ENCODE results near the gene ETS1.

The ETS1 gene

DNA sequence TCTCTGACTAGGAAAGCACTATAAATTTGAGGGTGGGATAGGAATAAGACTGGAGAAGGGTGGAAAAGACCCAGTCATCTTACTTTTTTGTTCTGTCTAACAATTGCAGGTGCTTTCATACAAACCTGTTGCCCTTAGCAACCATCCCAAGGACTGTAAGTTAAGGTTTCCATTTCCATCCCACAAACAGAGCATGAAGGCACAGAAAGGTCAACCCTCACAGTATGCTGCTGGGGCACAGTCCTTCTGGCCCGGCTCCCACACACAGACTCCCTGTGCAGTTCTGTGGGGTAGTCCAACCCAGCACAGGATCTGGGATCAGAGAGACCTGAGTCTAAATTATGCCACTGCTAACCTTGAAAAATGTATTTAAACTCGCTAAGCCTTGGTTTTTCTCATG is 38.4 kb upstream of the ETS1 start:
- Histone ChIP-seq H3K9me3 (ENCODE audit: low read length) (no peaks in the 10 kb centered on the region), H3K4me3 (ENCODE audit: low read depth in 1 of 2, low read length in 2 of 2) (no peak overlapping the region), H3K4me1 (ENCODE audit: insufficient read depth, low read length) (no peaks in the 10 kb centered on the region), H3K36me3 (ENCODE audit: insufficient read depth, low read length) (no peaks in the 10 kb centered on the region), H3K9ac (ENCODE audit: low read length) (no peak overlapping the region), H3K27me3 (ENCODE audit: control insufficient read depth in 1 of 2, insufficient read depth in 2 of 2, low read length in 2 of 2) (no peaks in the 10 kb centered on the region), H3K27ac (ENCODE audit: low read depth, low read length) (no peak overlapping the region)

DNA sequence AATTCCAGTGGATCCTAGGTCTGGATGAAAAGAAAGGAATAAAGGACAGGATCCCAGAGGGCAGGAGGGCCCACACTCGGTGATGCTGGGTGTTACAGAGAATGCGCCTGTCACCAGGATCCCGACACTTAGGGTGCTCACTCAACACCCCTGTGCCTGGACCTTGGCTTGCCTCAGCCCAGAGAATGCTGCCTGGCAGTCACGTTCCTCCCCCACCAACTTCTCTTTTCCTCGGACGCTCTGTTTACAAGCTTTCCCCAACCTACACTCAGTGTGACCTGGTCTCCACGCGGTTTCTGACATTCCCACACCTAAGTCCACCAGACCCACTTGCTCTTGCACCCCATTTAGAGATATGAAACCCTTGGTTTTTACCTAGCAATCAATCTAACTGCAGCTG is 38.0 kb upstream of the ETS1 start:
- H3K9me3 ChIP-seq (ENCODE audit: low read length), result no peaks in the 10 kb centered on the region
- H3K27ac ChIP-seq (ENCODE audit: low read depth, low read length), result no peak overlapping the region
- no peak overlapping the region for H3K4me3 ChIP-seq (ENCODE audit: low read depth in 1 of 2, low read length in 2 of 2)
- H3K4me1 ChIP-seq (ENCODE audit: insufficient read depth, low read length), result no peaks in the 10 kb centered on the region
- no peak overlapping the region for H3K9ac ChIP-seq (ENCODE audit: low read length)
- H3K36me3 ChIP-seq (ENCODE audit: insufficient read depth, low read length), result no peaks in the 10 kb centered on the region
- H3K27me3 ChIP-seq (ENCODE audit: control insufficient read depth in 1 of 2, insufficient read depth in 2 of 2, low read length in 2 of 2), result no peaks in the 10 kb centered on the region

DNA sequence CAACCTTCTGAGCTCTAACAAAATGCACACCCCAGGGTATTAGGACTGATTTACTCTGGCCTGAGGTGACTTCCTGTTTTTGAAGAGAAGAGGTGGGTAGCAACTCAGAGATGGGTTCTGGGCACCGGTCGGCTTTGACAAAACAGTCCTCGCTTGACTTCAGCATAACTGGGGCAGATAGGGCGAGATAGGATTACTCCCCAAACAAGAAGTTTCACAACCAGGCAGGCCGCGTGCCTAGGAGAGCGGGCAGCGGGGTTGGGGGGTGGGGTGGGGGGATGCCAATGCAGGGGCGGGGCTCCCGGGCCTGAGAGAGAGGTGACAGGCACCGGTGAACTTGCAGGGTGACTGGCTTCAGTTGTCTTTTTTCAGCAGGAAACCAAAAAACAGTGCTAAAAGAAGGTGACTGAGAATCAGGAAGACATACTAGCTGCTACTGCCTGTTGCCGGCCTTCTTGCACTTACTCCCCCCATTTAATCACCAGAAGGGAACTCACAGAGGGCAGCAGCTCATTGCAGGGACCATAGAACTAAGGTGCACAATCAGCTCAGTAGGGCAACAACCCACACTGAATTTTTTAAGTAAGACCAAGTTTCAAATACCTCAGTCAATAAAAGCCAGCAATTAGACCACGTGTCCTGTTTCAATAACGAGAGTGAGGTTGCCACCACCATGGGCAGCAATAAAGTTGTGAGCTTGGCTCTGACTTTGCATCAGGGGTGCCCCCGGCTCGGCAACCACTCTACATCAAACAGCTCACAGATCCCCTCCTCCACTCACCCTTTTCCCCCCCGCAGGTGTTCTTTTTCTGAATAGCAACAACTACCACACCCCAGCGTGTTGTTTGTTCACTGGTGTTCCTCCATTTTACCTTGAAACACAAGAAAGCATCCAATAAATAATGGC is 37.2 kb upstream of the ETS1 start:
- Histone ChIP-seq H3K27me3 (ENCODE audit: control insufficient read depth in 1 of 2, insufficient read depth in 2 of 2, low read length in 2 of 2) (no peaks in the 10 kb centered on the region), H3K4me3 (ENCODE audit: low read depth in 1 of 2, low read length in 2 of 2) (no peak overlapping the region), H3K9ac (ENCODE audit: low read length) (no peak overlapping the region), H3K36me3 (ENCODE audit: insufficient read depth, low read length) (no peaks in the 10 kb centered on the region), H3K27ac (ENCODE audit: low read depth, low read length) (no peak overlapping the region), H3K9me3 (ENCODE audit: low read length) (no peaks in the 10 kb centered on the region), H3K4me1 (ENCODE audit: insufficient read depth, low read length) (no peaks in the 10 kb centered on the region)

DNA sequence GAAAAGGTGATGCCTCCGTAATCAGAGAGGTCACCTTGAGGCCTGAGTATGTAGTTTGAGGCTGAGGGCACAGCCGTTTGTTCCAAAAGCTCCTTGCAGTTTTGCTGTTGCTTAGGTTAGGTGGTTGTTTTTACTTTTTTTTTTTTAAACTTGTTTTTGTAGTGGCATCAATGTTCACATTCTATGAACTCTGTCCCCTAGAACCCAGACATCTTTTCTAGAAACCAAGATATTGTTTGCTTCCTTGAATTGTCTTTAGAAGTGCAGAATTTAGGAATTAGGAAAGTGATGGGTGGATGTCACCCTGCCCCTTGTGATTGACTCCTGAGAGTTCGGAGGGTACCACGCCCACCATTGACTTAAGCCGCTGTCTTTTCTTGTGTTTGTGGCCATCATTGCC is 35.7 kb upstream of the ETS1 start:
- H3K4me1 ChIP-seq (ENCODE audit: insufficient read depth, low read length), result no peaks in the 10 kb centered on the region
- no peak overlapping the region for H3K4me3 ChIP-seq (ENCODE audit: low read depth in 1 of 2, low read length in 2 of 2)
- H3K36me3 ChIP-seq (ENCODE audit: insufficient read depth, low read length), result no peaks in the 10 kb centered on the region
- H3K9ac ChIP-seq (ENCODE audit: low read length), result no peak overlapping the region
- no peak overlapping the region for H3K27ac ChIP-seq (ENCODE audit: low read depth, low read length)
- H3K9me3 ChIP-seq (ENCODE audit: low read length), result no peaks in the 10 kb centered on the region
- no peaks in the 10 kb centered on the region for H3K27me3 ChIP-seq (ENCODE audit: control insufficient read depth in 1 of 2, insufficient read depth in 2 of 2, low read length in 2 of 2)

DNA sequence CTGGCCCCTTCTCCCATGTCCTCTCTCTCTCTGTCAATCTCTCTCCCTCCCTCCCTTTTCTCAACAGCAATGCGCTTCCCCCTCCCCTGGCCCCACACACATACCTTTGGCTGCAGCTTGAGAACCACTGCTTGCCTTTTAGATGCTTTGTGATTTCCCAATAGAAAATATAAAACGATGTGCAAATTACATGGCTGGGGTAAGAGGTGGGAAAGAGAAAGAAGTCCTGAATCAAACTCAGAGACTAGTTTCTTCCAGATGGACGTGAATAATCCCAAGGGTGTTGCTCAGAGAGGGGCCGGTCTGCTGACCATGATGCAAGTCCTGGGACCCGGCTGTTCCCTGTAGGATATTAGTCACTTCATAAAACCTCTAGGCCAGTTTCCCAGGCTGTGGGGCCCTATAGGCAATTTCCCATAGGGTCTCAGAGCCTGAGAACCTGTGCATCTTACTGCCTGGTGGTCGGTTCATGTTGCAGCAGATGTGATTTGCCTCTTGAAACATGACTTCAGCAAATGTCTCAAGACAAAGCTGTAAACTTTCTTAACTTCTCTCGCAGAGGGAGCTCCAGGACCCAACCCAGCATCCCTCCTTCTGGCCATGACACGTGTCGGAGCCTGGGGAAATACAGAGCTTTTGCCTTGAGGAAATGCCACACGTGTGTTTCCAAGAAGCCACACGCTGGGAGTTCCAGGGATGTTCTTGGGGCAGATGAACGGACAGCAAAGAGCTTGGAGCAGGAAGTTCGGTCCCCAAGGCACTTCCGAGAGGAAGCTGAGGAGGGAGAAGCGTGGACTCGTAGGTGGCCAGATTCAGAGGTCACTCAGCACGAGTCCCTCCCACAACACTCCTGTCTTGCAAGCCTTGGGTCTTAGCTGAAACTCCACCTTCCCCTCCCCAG is 34.5 kb upstream of the ETS1 start:
- H3K36me3 ChIP-seq (ENCODE audit: insufficient read depth, low read length), result no peaks in the 10 kb centered on the region
- H3K4me1 ChIP-seq (ENCODE audit: insufficient read depth, low read length), result peaks cover 5% of the 10 kb centered on the region
- H3K27me3 ChIP-seq (ENCODE audit: control insufficient read depth in 1 of 2, insufficient read depth in 2 of 2, low read length in 2 of 2), result no peaks in the 10 kb centered on the region
- H3K9ac ChIP-seq (ENCODE audit: low read length), result no peak overlapping the region
- no peaks in the 10 kb centered on the region for H3K9me3 ChIP-seq (ENCODE audit: low read length)
- no peak overlapping the region for H3K4me3 ChIP-seq (ENCODE audit: low read depth in 1 of 2, low read length in 2 of 2)
- no peak overlapping the region for H3K27ac ChIP-seq (ENCODE audit: low read depth, low read length)

DNA sequence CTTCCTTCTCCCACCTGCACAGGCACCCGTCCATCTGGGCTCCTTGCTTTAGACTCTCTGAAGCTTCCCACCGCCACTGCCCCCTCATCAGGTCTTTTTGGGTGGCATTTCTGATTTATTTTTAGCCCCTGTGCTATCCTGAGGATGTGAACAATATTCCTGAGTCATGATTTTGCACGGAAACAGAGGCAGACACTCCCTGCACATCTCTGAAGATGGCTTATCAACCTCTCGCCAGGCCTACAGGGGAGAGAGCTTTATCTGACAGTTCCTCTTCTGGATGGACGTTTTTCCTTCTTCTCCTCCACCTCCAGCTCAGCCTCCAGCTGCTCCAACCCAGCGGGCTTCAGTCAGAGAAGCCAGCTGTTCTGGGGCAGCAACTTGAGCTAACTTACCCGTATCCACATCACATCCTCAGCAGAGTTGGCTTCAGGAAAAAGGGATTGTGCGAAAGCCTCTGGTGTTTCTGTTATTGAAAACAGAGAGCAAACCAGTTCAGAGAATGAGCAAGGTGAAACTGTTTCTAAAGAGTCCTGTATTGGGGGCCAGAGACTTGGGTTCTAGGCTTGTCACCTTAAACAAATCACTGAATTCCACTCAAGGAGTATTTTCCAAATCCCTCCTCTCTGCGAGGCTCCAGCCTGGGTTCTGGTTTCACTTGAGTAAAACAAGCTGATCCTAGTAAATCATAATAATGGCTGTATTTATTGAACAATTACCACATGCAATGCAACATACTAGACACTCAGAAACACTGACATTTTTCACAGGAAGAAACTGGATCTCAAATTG is 33.1 kb upstream of the ETS1 start:
- H3K27me3 ChIP-seq (ENCODE audit: control insufficient read depth in 1 of 2, insufficient read depth in 2 of 2, low read length in 2 of 2), result no peaks in the 10 kb centered on the region
- H3K4me3 ChIP-seq (ENCODE audit: low read depth in 1 of 2, low read length in 2 of 2), result no peak overlapping the region
- H3K9ac ChIP-seq (ENCODE audit: low read length), result no peak overlapping the region
- peaks cover 15% of the 10 kb centered on the region for H3K4me1 ChIP-seq (ENCODE audit: insufficient read depth, low read length)
- no peaks in the 10 kb centered on the region for H3K9me3 ChIP-seq (ENCODE audit: low read length)
- H3K36me3 ChIP-seq (ENCODE audit: insufficient read depth, low read length), result no peaks in the 10 kb centered on the region
- no peak overlapping the region for H3K27ac ChIP-seq (ENCODE audit: low read depth, low read length)

DNA sequence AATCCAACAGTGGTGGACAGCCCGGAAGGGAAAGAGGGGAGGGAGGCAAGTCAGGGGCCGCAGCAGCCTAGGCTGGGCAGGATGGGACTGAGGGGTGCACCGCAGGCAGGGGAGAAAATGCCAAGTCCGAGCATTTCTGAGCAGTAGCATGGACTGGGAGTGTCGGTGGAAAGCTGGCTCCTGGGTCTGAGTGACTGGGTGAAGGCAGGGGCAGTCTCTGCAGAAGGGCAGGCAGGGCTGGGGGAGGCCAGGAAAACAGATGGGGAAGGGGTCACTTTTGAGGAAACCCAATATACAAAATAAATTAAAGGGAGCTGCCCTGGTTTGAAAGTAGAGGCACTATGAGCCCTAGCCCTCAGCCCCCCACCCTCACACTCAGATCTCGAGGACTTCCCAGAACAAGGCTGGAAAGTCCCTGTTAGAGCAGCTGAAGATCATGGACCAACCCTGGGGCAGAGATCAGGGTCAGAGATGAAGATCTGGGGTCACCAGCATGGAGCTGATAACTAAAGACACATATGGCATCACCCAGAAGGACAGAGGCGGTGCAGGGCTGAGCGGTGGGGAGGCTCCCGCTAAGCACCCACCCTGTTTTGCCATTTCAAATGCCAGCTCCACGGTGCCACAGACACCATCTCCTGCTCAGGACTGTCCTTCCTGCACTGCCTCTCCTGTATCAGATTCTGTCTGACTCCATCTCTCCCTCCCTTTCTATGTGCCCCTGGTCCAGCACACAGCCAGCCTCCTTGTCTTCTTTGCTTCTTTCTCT is 32.4 kb upstream of the ETS1 start:
- Histone ChIP-seq H3K4me1 (ENCODE audit: insufficient read depth, low read length) (peaks cover 15% of the 10 kb centered on the region), H3K27ac (ENCODE audit: low read depth, low read length) (no peak overlapping the region), H3K27me3 (ENCODE audit: control insufficient read depth in 1 of 2, insufficient read depth in 2 of 2, low read length in 2 of 2) (no peaks in the 10 kb centered on the region)

DNA sequence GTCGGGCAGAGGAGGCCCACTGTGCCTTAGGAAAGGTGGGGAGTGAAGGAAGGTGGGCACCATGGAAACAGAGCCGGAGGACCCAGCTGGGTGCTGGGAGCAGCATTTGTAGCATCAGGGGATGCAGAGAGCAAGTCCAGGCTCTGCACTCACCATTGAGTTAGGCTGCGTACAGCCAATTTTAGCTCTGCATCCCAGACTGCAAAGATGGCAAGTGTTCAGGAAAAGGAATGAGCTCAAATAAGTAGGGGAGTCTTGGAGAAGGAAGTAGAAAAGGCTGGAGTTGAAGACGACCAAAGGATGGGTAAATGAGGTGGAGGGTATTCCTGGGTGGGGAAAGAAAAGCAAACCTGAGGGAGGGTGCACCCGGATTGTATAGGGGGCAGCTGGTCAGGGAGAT is 31.6 kb upstream of the ETS1 start:
- Histone ChIP-seq H3K9ac (ENCODE audit: low read length) (no peak overlapping the region), H3K4me3 (ENCODE audit: low read depth in 1 of 2, low read length in 2 of 2) (no peak overlapping the region), H3K27ac (ENCODE audit: low read depth, low read length) (no peak overlapping the region), H3K27me3 (ENCODE audit: control insufficient read depth in 1 of 2, insufficient read depth in 2 of 2, low read length in 2 of 2) (no peaks in the 10 kb centered on the region), H3K4me1 (ENCODE audit: insufficient read depth, low read length) (peaks cover 15% of the 10 kb centered on the region), H3K9me3 (ENCODE audit: low read length) (no peaks in the 10 kb centered on the region), H3K36me3 (ENCODE audit: insufficient read depth, low read length) (no peaks in the 10 kb centered on the region)

More for the DNA sequence above, 32.4 kb upstream of the ETS1 start:
- Histone ChIP-seq H3K9me3 (ENCODE audit: low read length) (no peaks in the 10 kb centered on the region), H3K36me3 (ENCODE audit: insufficient read depth, low read length) (no peaks in the 10 kb centered on the region), H3K9ac (ENCODE audit: low read length) (no peak overlapping the region), H3K4me3 (ENCODE audit: low read depth in 1 of 2, low read length in 2 of 2) (no peak overlapping the region)

DNA sequence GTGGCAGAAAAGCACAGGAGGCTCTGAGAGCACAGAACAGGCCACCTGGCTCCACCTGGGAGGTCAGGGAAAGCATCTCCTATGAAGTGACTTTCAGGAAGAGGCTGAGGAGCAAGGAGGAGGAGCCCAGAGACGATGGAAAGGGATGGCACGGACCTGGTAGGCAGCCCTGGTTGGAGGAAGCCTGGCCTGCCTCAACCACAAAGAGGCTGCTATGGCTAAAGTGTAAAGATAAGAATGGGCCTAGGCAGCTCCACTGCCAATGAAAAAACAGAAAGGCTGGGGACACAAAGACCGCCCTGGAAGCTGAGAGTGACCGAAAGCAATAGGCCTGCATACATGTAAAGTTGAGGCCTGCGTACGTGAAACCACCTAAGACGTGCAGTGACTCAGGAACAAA is 31.2 kb upstream of the ETS1 start:
- H3K9me3 ChIP-seq (ENCODE audit: low read length), result no peaks in the 10 kb centered on the region
- H3K27me3 ChIP-seq (ENCODE audit: control insufficient read depth in 1 of 2, insufficient read depth in 2 of 2, low read length in 2 of 2), result no peaks in the 10 kb centered on the region
- no peaks in the 10 kb centered on the region for H3K36me3 ChIP-seq (ENCODE audit: insufficient read depth, low read length)
- H3K4me1 ChIP-seq (ENCODE audit: insufficient read depth, low read length), result peaks cover 15% of the 10 kb centered on the region
- no peak overlapping the region for H3K4me3 ChIP-seq (ENCODE audit: low read depth in 1 of 2, low read length in 2 of 2)
- no peak overlapping the region for H3K9ac ChIP-seq (ENCODE audit: low read length)
- H3K27ac ChIP-seq (ENCODE audit: low read depth, low read length), result no peak overlapping the region

DNA sequence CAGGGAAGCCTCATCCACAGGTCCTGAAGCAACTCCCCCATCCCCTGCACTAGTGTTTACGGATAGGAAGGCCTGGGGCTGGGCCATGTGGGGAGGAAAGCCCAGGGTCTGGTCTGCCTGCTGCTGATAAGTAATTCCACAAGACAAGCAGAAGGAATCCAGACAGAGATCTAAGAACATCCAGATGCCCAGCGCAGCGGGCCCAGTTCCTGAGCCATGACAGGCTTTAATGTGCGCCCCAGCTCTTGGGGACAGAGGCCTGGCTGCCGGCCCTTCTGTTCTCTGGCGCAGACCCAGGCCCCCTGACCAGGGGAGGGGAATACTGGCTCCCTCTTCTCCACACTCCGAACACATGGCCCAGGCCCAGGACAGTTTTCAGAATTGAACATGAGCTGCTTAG is 28.8 kb upstream of the ETS1 start:
- Histone ChIP-seq H3K27me3 (ENCODE audit: control insufficient read depth in 1 of 2, insufficient read depth in 2 of 2, low read length in 2 of 2) (no peaks in the 10 kb centered on the region), H3K9ac (ENCODE audit: low read length) (no peak overlapping the region), H3K9me3 (ENCODE audit: low read length) (no peaks in the 10 kb centered on the region), H3K4me3 (ENCODE audit: low read depth in 1 of 2, low read length in 2 of 2) (no peak overlapping the region), H3K27ac (ENCODE audit: low read depth, low read length) (no peak overlapping the region), H3K36me3 (ENCODE audit: insufficient read depth, low read length) (no peaks in the 10 kb centered on the region), H3K4me1 (ENCODE audit: insufficient read depth, low read length) (peaks cover 15% of the 10 kb centered on the region)
